ENCODE data around the gene EXOC6B.

DNA sequence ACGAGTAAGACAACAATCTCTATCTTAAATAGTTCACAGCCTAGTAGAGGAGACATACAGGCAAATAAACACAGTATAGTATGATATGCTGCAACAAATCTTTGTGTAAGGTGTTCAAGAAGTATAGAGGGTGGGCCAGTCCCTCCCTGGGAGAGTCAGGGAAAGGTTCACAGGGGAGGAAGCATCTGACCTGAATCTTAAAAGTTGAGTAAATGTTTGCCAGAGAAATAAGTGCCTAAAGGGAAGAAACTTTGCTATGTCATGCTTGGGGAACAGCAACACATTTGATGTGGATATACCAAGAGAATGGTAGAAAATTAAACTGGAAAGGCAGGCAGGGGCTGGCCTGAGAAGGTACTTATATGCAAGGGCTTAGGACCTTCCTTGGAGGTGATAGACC, 552.4 kb downstream of the EXOC6B start:
- TF ChIP-seq, protein P1, sequence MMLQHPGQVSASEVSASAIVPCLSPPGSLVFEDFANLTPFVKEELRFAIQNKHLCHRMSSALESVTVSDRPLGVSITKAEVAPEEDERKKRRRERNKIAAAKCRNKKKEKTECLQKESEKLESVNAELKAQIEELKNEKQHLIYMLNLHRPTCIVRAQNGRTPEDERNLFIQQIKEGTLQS (IDR thresholded peaks at IDR 0.05; ENCODE audit: insufficient read depth, low read depth, low read length): no peak
- TF ChIP-seq, protein P2, sequence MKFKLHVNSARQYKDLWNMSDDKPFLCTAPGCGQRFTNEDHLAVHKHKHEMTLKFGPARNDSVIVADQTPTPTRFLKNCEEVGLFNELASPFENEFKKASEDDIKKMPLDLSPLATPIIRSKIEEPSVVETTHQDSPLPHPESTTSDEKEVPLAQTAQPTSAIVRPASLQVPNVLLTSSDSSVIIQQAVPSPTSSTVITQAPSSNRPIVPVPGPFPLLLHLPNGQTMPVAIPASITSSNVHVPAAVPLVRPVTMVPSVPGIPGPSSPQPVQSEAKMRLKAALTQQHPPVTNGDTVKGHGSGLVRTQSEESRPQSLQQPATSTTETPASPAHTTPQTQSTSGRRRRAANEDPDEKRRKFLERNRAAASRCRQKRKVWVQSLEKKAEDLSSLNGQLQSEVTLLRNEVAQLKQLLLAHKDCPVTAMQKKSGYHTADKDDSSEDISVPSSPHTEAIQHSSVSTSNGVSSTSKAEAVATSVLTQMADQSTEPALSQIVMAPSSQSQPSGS (IDR thresholded peaks at IDR 0.05; ENCODE audit: low read length): no peak
- TF ChIP-seq, protein P3, sequence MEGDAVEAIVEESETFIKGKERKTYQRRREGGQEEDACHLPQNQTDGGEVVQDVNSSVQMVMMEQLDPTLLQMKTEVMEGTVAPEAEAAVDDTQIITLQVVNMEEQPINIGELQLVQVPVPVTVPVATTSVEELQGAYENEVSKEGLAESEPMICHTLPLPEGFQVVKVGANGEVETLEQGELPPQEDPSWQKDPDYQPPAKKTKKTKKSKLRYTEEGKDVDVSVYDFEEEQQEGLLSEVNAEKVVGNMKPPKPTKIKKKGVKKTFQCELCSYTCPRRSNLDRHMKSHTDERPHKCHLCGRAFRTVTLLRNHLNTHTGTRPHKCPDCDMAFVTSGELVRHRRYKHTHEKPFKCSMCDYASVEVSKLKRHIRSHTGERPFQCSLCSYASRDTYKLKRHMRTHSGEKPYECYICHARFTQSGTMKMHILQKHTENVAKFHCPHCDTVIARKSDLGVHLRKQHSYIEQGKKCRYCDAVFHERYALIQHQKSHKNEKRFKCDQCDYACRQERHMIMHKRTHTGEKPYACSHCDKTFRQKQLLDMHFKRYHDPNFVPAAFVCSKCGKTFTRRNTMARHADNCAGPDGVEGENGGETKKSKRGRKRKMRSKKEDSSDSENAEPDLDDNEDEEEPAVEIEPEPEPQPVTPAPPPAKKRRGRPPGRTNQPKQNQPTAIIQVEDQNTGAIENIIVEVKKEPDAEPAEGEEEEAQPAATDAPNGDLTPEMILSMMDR (IDR thresholded peaks at IDR 0.05; ENCODE audit: control extremely low read depth in 1 of 3, insufficient read depth in 1 of 3, low read depth in 1 of 3, low read length in 3 of 3): no peak
- no peak for TF ChIP-seq RNF2 (IDR thresholded peaks at IDR 0.05; ENCODE audit: borderline replicate concordance, low read depth, low read length, missing control alignments, poor library complexity, severe bottlenecking)
- TF ChIP-seq FOSL1 (IDR thresholded peaks at IDR 0.05; ENCODE audit: insufficient read depth, low read depth, low read length): no peak
- TF ChIP-seq POLR2AphosphoS5 (IDR thresholded peaks at IDR 0.05; ENCODE audit: low read depth, low read length): no peak
- TF ChIP-seq EP300 (IDR thresholded peaks at IDR 0.05; ENCODE audit: borderline replicate concordance in 1 of 2, low read depth in 2 of 2, low read length in 2 of 2): no peak
- no peak for TF ChIP-seq KDM5A (IDR thresholded peaks at IDR 0.05; ENCODE audit: low read length)
- TF ChIP-seq SUZ12 (IDR thresholded peaks at IDR 0.05; ENCODE audit: low read length): no peak
- TF ChIP-seq SP1 (IDR thresholded peaks at IDR 0.05; ENCODE audit: low read depth, low read length): no peak
- TF ChIP-seq CHD1 (IDR thresholded peaks at IDR 0.05; ENCODE audit: low read depth, low read length): no peak
- TF ChIP-seq BRCA1 (IDR thresholded peaks at IDR 0.05; ENCODE audit: low read depth, low read length): no peak
- no peak for TF ChIP-seq SIRT6 (IDR thresholded peaks at IDR 0.05; ENCODE audit: low read length)
- no peak for TF ChIP-seq EZH2 (IDR thresholded peaks at IDR 0.05; ENCODE audit: low read depth, low read length, severe bottlenecking)
